IPS-15b (cell line): ENCODE data around the gene STOM.

ENCODE experiments used
- H3K27me3 ChIP-seq: one replicate; pipeline ENCODE4 v1.6.1; 2013; ENCODE audit warnings: low read length; ENCODE audit not compliant: control insufficient read depth, insufficient read depth
- H3K36me3 ChIP-seq: one replicate; pipeline ENCODE4 v1.6.1; 2013; ENCODE audit warnings: low read length; ENCODE audit not compliant: control insufficient read depth, insufficient read depth
- H3K4me1 ChIP-seq: one replicate; pipeline ENCODE4 v1.6.1; 2013; ENCODE audit warnings: mild to moderate bottlenecking, low read length; ENCODE audit not compliant: control insufficient read depth, insufficient read depth
- H3K4me3 ChIP-seq: one replicate; pipeline ENCODE4 v1.5.1; 2013; ENCODE audit warnings: low read depth, low read length
- H3K9ac ChIP-seq: one replicate; pipeline ENCODE4 v1.6.1; 2013; ENCODE audit warnings: low read depth, mild to moderate bottlenecking, low read length
- H3K9me3 ChIP-seq: one replicate; pipeline ENCODE4 v1.6.1; 2013; ENCODE audit warnings: mild to moderate bottlenecking, low read length; ENCODE audit not compliant: control insufficient read depth, insufficient read depth

STOM gene

DNA sequence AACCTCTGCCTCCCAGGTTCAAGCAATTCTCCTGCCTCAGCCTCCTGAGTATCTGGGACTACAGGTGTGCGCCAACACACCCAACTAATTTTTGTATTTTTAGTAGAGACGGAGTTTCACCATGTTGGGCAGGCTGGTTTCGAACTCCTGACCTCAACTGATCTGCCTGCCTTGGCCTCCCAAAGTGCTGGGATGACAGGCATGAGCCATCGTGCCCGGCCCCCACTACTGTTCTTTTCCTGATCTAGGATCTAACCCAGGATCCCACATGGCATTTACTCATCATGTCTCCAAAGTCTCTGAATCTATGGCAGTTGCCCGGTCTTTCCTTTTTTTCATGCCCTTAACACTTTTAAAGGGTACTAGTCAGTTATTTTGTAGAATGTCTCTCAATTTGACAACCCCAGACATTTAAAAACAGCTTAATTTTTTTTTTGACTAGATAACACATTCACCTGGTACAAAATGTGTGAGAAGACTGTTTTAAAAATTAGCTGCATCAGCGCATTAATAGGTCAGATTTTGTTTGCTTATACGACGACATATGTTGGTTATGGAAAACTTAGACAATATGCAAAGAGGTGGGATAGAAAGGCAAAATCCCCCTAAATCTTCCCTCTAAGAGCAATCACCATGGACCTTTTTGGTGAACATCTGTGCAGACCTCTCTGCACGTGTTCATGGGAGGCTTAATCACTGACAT, 46.5 kb downstream of the STOM start:
- Histone ChIP-seq H3K36me3 (peaks cover 9% of the 10 kb centered on the region), H3K4me1 (no peaks in the 10 kb centered on the region)

DNA sequence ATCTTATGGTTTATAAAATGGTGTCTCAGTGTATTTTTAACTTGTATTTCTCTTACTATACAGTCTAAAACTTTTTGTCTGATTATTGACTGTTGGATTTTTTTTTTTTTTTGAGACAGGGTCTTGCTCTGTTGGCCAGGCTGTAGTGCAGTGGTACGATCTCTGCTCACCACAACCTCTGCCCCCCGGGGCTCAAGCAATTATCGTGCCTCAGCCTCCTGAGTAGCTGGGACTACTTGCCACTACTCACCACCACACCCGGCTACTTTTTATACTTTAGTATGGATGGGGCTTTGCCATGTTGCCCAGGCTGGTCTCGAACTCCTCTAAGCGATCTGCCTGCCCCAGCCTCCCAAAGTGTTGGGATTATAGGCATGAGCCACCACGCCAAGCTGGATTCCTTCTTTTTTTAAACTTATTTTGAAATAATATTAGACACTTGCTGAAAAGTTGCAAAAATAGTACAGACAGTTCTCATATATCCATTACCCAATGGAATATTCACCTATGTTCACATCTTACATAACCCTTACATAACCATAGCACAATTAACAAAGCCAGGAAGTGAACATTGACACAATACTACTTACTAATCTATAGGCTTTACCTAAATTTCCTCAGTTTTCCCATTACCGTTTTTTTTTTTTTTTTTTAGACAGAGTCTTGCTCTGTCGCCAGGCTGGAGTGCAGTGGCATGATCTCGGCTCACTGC, 47.2 kb downstream of the STOM start:
- no peaks in the 10 kb centered on the region for H3K9me3 ChIP-seq
- H3K4me3 ChIP-seq = no peak overlapping the region
- H3K27me3 ChIP-seq = no peaks in the 10 kb centered on the region
- no peaks in the 10 kb centered on the region for H3K4me1 ChIP-seq
- H3K36me3 ChIP-seq = peaks cover 8% of the 10 kb centered on the region
- H3K9ac ChIP-seq = no peak overlapping the region

More for the DNA sequence above, 46.5 kb downstream of the STOM start:
- H3K27me3 ChIP-seq = no peaks in the 10 kb centered on the region
- no peak overlapping the region for H3K9ac ChIP-seq
- H3K4me3 ChIP-seq = no peak overlapping the region
- H3K9me3 ChIP-seq = no peaks in the 10 kb centered on the region

DNA sequence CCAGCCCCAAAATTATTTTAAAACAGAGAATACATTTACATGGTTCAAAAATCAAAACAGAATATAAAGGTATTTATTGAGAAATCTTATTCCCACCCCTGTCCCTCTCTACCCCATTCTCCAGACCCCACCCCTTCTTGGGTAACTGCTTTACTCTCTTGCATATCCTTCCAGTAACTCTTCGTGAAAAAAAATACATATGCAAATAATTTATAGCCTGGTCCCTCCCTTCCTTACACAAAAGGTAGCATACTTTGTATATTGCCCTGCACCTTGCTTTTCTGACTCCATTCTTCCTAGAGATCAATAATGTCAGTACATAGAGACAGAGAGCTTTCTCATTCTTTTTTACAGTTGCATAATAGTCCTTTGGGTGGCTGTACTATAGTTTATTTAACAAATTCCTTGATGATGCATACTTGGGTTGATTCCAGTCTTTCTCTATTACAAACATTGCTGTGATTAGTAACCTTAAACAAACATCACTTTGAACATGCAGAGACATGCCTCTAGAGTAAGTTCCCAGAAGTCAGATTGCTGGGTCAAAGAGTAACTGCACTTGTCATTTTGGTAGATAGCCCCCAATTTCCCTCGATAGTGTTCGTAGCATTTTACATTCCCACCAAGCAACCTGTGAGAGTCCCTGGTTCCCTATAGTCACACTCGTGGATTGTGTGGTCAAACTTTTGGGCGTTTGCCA, 47.9 kb downstream of the STOM start:
- Histone ChIP-seq H3K9me3 (no peaks in the 10 kb centered on the region), H3K9ac (no peak overlapping the region), H3K4me3 (no peak overlapping the region), H3K4me1 (no peaks in the 10 kb centered on the region), H3K36me3 (peaks cover 11% of the 10 kb centered on the region), H3K27me3 (no peaks in the 10 kb centered on the region)

DNA sequence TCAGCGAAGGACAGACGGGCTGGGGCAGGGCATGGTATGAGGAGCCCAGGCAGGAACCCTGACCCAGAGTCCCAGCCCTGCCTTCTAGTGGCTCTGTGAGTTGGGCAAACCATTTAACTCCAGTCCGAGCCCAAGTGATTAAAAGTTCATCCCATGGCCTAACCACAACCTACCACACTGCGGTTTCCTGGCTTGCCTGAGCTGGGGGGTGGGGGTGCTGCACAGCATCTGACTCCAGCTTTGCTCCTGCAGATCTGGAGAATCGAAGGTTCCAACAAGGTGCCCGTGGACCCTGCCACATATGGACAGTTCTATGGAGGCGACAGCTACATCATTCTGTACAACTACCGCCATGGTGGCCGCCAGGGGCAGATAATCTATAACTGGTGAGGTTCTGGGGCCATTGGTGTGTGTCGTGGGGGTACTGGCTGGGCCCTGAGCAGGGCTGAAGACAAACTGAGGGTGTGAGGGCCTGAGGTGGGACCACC, 49.0 kb downstream of the STOM start:
- H3K4me3 ChIP-seq = no peak overlapping the region
- H3K36me3 ChIP-seq = peaks cover 5% of the 10 kb centered on the region
- no peaks in the 10 kb centered on the region for H3K27me3 ChIP-seq
- no peaks in the 10 kb centered on the region for H3K9me3 ChIP-seq
- H3K9ac ChIP-seq = no peak overlapping the region
- no peaks in the 10 kb centered on the region for H3K4me1 ChIP-seq

DNA sequence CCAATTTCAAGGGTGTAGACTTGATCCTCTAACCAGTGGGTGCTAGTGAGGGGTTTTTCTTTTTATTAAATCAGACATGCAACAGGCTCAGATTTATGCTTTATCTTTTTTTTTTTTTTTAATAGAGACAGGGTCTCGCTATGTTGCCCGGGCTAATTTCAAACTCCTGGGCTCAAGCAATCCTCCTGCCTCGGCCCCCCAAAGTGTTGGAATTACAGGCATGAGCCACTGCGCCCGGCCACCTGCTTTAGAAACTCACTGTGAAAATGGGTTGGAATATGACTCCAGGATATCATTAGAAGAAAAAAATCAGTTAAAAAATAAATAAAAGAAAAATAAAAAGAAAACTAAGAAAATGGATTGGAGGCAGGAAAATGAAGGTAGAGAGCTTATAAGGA, 50.7 kb downstream of the STOM start:
- Histone ChIP-seq H3K4me1 (no peaks in the 10 kb centered on the region), H3K4me3 (no peak overlapping the region), H3K9ac (no peak overlapping the region), H3K9me3 (no peaks in the 10 kb centered on the region), H3K36me3 (peaks cover 3% of the 10 kb centered on the region), H3K27me3 (no peaks in the 10 kb centered on the region)

DNA sequence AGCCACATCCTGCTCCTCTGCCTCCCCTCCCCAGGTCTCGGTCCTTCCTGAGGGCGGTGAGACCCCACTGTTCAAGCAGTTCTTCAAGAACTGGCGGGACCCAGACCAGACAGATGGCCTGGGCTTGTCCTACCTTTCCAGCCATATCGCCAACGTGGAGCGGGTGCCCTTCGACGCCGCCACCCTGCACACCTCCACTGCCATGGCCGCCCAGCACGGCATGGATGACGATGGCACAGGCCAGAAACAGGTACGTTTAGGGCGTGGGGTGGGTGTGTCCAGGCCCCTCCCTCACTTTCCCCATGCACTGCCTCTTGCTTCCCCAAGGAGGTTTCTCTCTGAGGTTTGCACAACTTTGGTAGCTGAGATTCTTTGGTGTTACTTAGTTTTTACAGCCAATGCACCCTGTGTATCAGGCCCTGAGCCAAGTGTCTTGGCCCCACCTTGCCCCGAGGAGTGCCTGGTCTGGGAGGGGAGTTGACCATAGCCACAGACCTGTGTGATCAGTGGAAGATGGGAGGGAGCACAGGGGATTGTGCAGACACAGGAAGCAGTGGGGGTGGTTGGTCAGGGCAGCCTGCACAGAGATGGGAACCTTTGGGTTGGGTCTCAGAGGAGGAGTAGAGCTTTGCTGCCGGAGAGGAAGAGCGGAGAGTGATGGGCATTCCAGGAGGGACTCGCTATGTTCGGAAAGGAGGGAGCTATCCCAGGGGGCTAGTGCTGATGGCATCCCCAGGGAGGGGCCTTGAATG, 51.2 kb downstream of the STOM start:
- no peak overlapping the region for H3K4me3 ChIP-seq
- no peak overlapping the region for H3K9ac ChIP-seq
- H3K4me1 ChIP-seq = no peaks in the 10 kb centered on the region
- H3K9me3 ChIP-seq = no peaks in the 10 kb centered on the region
- peaks cover 3% of the 10 kb centered on the region for H3K36me3 ChIP-seq
- no peaks in the 10 kb centered on the region for H3K27me3 ChIP-seq

DNA sequence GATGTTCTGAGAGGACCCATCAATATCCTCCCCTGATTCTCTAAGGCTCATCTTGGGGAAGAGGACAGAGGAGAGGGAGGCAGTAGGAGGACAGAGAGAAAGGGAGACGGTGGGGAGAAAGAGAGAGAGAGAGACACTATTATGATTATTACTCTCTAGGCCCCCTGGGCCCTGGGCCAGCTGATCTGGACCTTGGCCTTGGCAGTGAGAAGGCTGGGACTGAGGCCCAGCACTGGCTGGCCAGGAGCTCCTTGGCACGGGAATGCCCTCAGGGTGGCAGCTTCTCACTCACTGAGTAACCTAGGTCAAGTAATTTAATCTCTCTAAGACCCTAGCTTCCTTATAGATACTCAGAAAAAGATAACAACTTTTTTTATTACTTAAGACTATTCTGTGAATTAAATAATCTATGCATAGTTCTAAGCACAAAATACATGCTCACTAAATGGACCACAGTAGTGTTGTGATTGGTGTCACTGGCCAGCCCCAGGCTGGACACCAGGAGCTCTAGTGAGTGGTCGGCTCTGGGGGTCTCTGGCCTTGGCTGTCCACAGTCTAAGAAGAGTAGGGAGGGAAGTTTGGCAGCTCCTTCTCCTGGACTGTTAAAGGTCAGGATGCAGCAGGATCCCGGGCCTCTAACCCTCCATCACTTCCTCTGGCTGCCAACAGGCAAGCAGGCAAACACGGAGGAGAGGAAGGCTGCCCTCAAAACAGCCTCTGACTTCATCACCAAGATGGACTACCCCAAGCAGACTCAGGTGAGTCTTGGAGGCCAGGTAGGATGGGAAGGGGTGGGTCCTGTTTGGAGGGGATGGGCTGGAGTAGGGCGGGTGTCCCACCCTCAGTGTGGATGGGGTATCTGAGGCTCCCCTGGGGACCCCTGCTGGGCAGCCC, 52.1 kb downstream of the STOM start:
- no peaks in the 10 kb centered on the region for H3K27me3 ChIP-seq
- H3K9me3 ChIP-seq = no peaks in the 10 kb centered on the region
- H3K36me3 ChIP-seq = peaks cover 5% of the 10 kb centered on the region
- no peak overlapping the region for H3K9ac ChIP-seq
- H3K4me1 ChIP-seq = no peaks in the 10 kb centered on the region
- no peak overlapping the region for H3K4me3 ChIP-seq

DNA sequence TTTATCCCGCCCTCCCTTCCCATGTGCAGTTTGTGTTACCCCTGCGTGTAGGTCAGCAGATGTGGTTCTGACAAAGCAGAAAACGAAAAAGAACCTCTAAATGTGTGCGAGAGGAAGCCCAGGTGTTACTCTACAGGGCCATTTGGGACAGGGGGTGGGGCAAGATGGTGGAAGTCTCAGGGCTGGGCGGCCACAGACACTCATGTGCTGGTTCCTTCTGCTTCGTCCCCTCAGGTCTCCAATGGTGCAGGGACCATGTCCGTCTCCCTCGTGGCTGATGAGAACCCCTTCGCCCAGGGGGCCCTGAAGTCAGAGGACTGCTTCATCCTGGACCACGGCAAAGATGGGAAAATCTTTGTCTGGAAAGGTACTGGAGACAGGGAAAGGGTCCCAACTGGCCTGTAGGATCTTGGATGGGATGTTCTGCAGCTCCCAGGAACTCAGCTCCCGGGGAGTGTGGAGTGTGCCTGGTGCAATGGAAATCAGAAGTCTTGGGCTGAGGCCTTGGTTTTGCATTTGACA, 53.1 kb downstream of the STOM start:
- no peaks in the 10 kb centered on the region for H3K27me3 ChIP-seq
- peaks cover 5% of the 10 kb centered on the region for H3K36me3 ChIP-seq
- H3K4me1 ChIP-seq = no peaks in the 10 kb centered on the region
- no peak overlapping the region for H3K9ac ChIP-seq
- no peaks in the 10 kb centered on the region for H3K9me3 ChIP-seq
- H3K4me3 ChIP-seq = no peak overlapping the region

DNA sequence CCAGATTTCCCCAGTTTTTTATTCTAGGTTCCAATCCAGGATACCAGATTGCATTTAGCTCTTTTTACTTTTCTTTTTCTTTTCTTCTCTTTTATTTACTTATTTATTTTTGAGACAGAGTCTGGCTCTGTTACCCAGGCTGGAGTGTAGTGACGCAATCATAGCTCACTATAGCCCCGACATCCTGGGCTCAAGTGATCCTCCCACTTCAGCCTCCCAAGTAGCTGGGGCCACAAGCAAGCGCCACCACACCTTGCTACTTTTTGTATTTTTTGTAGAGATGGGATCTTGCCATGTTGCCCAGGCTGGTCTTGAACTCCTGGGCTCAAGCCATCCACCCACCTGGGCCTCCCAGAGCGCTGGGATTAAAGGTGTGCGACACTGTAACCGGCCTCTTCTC, 53.7 kb downstream of the STOM start:
- Histone ChIP-seq H3K4me3 (no peak overlapping the region), H3K27me3 (no peaks in the 10 kb centered on the region), H3K36me3 (peaks cover 5% of the 10 kb centered on the region), H3K9me3 (no peaks in the 10 kb centered on the region), H3K9ac (no peak overlapping the region), H3K4me1 (no peaks in the 10 kb centered on the region)

DNA sequence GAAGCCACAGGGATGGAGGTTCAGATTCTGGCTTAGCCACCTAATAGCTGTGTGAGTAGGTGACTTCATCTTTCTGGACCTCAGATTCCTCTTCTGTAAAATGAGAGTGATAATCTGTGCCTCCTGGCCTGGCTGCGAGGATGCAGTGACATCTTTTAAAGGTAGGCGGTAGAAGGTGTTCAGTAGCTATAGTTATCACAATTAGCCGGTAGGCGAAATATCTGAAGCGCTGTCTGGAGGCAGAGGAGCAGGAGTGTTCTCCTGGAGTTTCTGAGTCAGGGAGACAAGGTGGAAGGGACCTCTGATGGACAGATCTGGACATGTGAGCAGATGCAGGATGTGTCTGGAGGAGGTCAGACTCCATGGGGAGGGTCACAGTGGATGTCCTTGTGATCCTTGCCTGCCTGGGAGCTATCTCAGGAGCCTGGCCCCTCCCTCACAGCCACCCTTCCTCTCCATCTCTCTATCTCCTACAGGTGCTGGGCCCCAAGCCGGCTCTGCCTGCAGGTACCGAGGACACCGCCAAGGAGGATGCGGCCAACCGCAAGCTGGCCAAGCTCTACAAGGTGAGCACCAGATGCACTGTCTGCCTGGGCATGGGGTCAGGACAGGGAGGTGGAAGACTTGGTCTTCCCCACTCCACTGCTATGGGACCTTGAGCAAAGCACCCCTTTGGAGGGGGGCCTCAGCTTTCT, 56.4 kb downstream of the STOM start:
- Histone ChIP-seq H3K9ac (no peak overlapping the region), H3K36me3 (peaks cover 9% of the 10 kb centered on the region), H3K9me3 (no peaks in the 10 kb centered on the region), H3K4me3 (no peak overlapping the region), H3K27me3 (no peaks in the 10 kb centered on the region), H3K4me1 (no peaks in the 10 kb centered on the region)
